Small intestine (tissue), 7 donors: Measurements from ENCODE around the gene PCDHB10. TPM values are rescaled to one million over a fixed set of nuclear protein-coding genes. Genes with fewer than 3 reads are reported as not detected.
"Not testable (repeated sequence)": the region's sequence is repeated elsewhere in the genome, so short reads cannot be mapped to it uniquely, and the experiment has no call there.

Experiments
- DNase-seq, 2 donors: peaks; one replicate each; pipeline versions ENCODE4 v3.0.0 to v3.0.0-alpha.2; 2013
- FAIRE-seq: peaks from 2 replicates; lab custom pipeline; 2012; peaks lifted over from hg19 to GRCh38; lab: Jason Lieb, UNC
- H3K27ac ChIP-seq, 3 donors: one replicate each; pipeline ENCODE4 v1.5.1; 2013; ENCODE audit warnings: low read length in 2 of 3, mild to moderate bottlenecking in 2 of 3, control low read depth in 1 of 3, inconsistent platforms in 1 of 3, low read depth in 1 of 3, moderate library complexity in 1 of 3
- H3K27me3 ChIP-seq, 3 donors: one replicate each; pipeline ENCODE4 v1.6.1; 2013; ENCODE audit warnings: low read length in 3 of 3, inconsistent platforms in 1 of 3; ENCODE audit not compliant: control insufficient read depth in 3 of 3, insufficient read depth in 3 of 3
- H3K36me3 ChIP-seq, 3 donors: one replicate each; pipeline ENCODE4 v1.6.1; 2013; ENCODE audit warnings: low read length in 3 of 3, inconsistent platforms in 1 of 3, low read depth in 1 of 3, mild to moderate bottlenecking in 1 of 3, moderate library complexity in 1 of 3; ENCODE audit not compliant: control insufficient read depth in 3 of 3, insufficient read depth in 2 of 3
- H3K4me1 ChIP-seq, 3 donors: one replicate each; pipeline ENCODE4 v1.6.1; 2013; ENCODE audit warnings: low read length in 2 of 3, inconsistent platforms in 1 of 3, low read depth in 1 of 3, mild to moderate bottlenecking in 1 of 3, moderate library complexity in 1 of 3; ENCODE audit not compliant: control insufficient read depth in 3 of 3, insufficient read depth in 2 of 3
- H3K4me3 ChIP-seq, 3 donors: one replicate each; pipeline ENCODE4 v1.5.1; 2013; ENCODE audit warnings: low read length in 3 of 3, control low read depth in 1 of 3, inconsistent platforms in 1 of 3, low read depth in 1 of 3, mild to moderate bottlenecking in 1 of 3, moderate library complexity in 1 of 3
- H3K9me3 ChIP-seq, 2 donors: one replicate each; pipeline ENCODE4 v1.6.1; 2013; ENCODE audit warnings: low read depth in 1 of 2, low read length in 1 of 2; ENCODE audit not compliant: control insufficient read depth in 2 of 2, insufficient read depth in 1 of 2
- WGBS, 3 donors: extraction: QIAGEN DNeasy Blood & Tissue Kit; methylation state at CpG; one replicate each; pipeline ENCODE4 v1.1.7; 2013; 5-methylcytosine and 5-hydroxymethylcytosine counted together
- polyA plus RNA-seq, 4 donors: library from polyadenylated mRNA; stranded (reverse) in 3 of 4; unstranded in 1 of 4; fragments of 200-250 nt in 3 of 4; fragments of 120-200 nt in 1 of 4; gene quantifications; one replicate each; pipeline versions ENCODE4 v1.2.1 to v1.2.3, GENCODE V29; 2013
- donor health status: healthy with polysubstance abuse.
- donor health status: control.
- donor health status: control.
- donor health status: Bipolar disorder and iron deficiency.
- donor health status: healthy.

Gene PCDHB10
- polyA plus RNA-seq, 4 donors: 1.1 to 1.3 TPM; not detected in 2

GRCh38 chr5:141180313-141180712 lies 11.8 kb upstream of the PCDHB10 start:
- no peaks in the 10 kb centered on the region for H3K36me3 ChIP-seq
- WGBS, 3 donors: 52 to 71% (median 59%) methylated on average over 1 of the region's 1 CpG
- FAIRE-seq (no peak), DNase-seq (no peak)
- H3K4me1 ChIP-seq: no peaks in the 10 kb centered on the region
- peaks cover 0 to 34% of the 10 kb centered on the region in 2 donors for H3K9me3 ChIP-seq
- H3K27me3 ChIP-seq: peaks cover 0 to 2% (median 0%) of the 10 kb centered on the region in 3 donors
- no peak overlapping the region for H3K27ac ChIP-seq
- no peak overlapping the region for H3K4me3 ChIP-seq

- H3K4me3 ChIP-seq: peak within 1 kb of the TSS in 1 of 3 donors; percentile 5
- H3K36me3 ChIP-seq: no peaks in the 10 kb centered on the region
- FAIRE-seq (no peak), DNase-seq (no peak)
- 15 to 31% (median 30%) methylated on average over 13 of the region's 13 CpGs for WGBS, 3 donors
- peaks cover 0 to 2% (median 0%) of the 10 kb centered on the region in 3 donors for H3K27me3 ChIP-seq
- H3K27ac ChIP-seq: no peak within 1 kb of the TSS
- peaks cover 0 to 40% of the 10 kb centered on the region in 2 donors for H3K9me3 ChIP-seq
- H3K4me1 ChIP-seq: no peaks in the 10 kb centered on the region
These were observed 9.9 kb upstream of the PCDHB10 start, which contains the start of gene PCDHB16 for GRCh38 chr5:141182248-141182647. Gene PCDHB16 (plus strand): TSS chr5:141182387. CDS start chr5:141182560, 173 bp downstream.

- WGBS, 3 donors: 42 to 55% (median 55%) methylated on average over 24 to 58 of the region's 69 CpGs
- not testable (repeated sequence) for H3K27me3 ChIP-seq, H3K4me3 ChIP-seq, H3K4me1 ChIP-seq, DNase-seq, FAIRE-seq, H3K36me3 ChIP-seq, H3K27ac ChIP-seq
- peaks cover 0 to 38% of the 10 kb centered on the region in 2 donors for H3K9me3 ChIP-seq
These were observed 7.9 kb upstream of the PCDHB10 start for GRCh38 chr5:141184117-141184855.

- Histone ChIP-seq H3K36me3 (no peaks in the 10 kb centered on the region), H3K4me3 (no peak within 1 kb of the TSS), H3K27me3 (peaks cover 0 to 2% (median 0%) of the 10 kb centered on the region in 3 donors), H3K4me1 (no peaks in the 10 kb centered on the region), H3K27ac (no peak within 1 kb of the TSS), H3K9me3 (peaks cover 1 to 33% of the 10 kb centered on the region in 2 donors)
- WGBS, 3 donors: 19 to 37% (median 29%) methylated on average over 8 to 9 of the region's 9 CpGs
- DNase-seq (peak in 1 of 2 donors; percentile 0), FAIRE-seq (no peak)
These were observed 5.1 kb upstream of the PCDHB10 start, which contains the start of gene PCDHB9 for GRCh38 chr5:141186897-141187512. Gene PCDHB9 (plus strand): TSS chr5:141187161. CDS start chr5:141187319, 158 bp downstream.

GRCh38 chr5:141188682-141189081 lies 3.5 kb upstream of the PCDHB10 start:
- H3K36me3 ChIP-seq, H3K27ac ChIP-seq, H3K27me3 ChIP-seq, DNase-seq, FAIRE-seq, H3K4me3 ChIP-seq, H3K4me1 ChIP-seq: not testable (repeated sequence)
- peaks cover 3 to 27% of the 10 kb centered on the region in 2 donors for H3K9me3 ChIP-seq
- WGBS, 3 donors: 42 to 65% (median 60%) methylated on average over 24 to 34 of the region's 37 CpGs

- DNase-seq, FAIRE-seq: not testable (repeated sequence)
- 36 to 56% (median 48%) methylated on average over 11 to 34 of the region's 35 CpGs for WGBS, 3 donors
These were observed 3.0 kb upstream of the PCDHB10 start for GRCh38 chr5:141189131-141189530.

GRCh38 chr5:141194332-141194731 lies 2.2 kb downstream of the PCDHB10 start:
- FAIRE-seq: not testable (repeated sequence)

More at GRCh38 chr5:141189131-141189530, 3.0 kb upstream of the PCDHB10 start:
- not testable (repeated sequence) for H3K36me3 ChIP-seq, H3K27ac ChIP-seq, H3K4me1 ChIP-seq, H3K4me3 ChIP-seq, H3K27me3 ChIP-seq
- peaks cover 3 to 26% of the 10 kb centered on the region in 2 donors for H3K9me3 ChIP-seq

GRCh38 chr5:141196363-141196762 lies 4.2 kb downstream of the PCDHB10 start:
- H3K9me3 ChIP-seq: peaks cover 1 to 29% of the 10 kb centered on the region in 2 donors
- no peak for DNase-seq
- WGBS, 3 donors: 25 to 50% (median 30%) methylated on average over 3 of the region's 3 CpGs
- peaks cover 0 to 8% (median 0%) of the 10 kb centered on the region in 3 donors for H3K27me3 ChIP-seq
- FAIRE-seq: no peak
- H3K27ac ChIP-seq: no peak overlapping the region
- no peak overlapping the region for H3K4me3 ChIP-seq
- H3K4me1 ChIP-seq: no peaks in the 10 kb centered on the region
- no peaks in the 10 kb centered on the region for H3K36me3 ChIP-seq

More at GRCh38 chr5:141194332-141194731, 2.2 kb downstream of the PCDHB10 start:
- not testable (repeated sequence) for H3K4me1 ChIP-seq, H3K36me3 ChIP-seq, DNase-seq, H3K27me3 ChIP-seq, H3K4me3 ChIP-seq, H3K27ac ChIP-seq
- 37 to 60% (median 60%) methylated on average over 19 to 25 of the region's 37 CpGs for WGBS, 3 donors
- H3K9me3 ChIP-seq: peaks cover 3 to 18% of the 10 kb centered on the region in 2 donors
